Natural killer cell (primary cell): ENCODE data around the gene PRLH. TPM values are rescaled to one million over a fixed set of nuclear protein-coding genes. Genes with fewer than 3 reads are reported as not detected.
"Not testable (repeated sequence)": the region's sequence is repeated elsewhere in the genome, so short reads cannot be mapped to it uniquely, and the experiment has no call there.

Experiments
- ATAC-seq, 3 donors: fragments of 150-1000 bp in 2 of 3; fragments of 200-7000 bp in 1 of 3; cut with Tn5 transposase; 1 replicate in 1 of 3; 2 replicates in 2 of 3; pipeline ENCODE4 v1.10.0; 2021; ENCODE audit warnings: mild to moderate bottlenecking in 2 of 3, moderate library complexity in 2 of 3
- DNase-seq, 2 donors: peaks; one replicate each; pipeline versions ENCODE4 v3.0.0 to v3.0.0-alpha.2; 2013 to 2021; ENCODE audit warnings: mixed read lengths in 1 of 2
- H3K27ac ChIP-seq: one replicate; pipeline ENCODE4 v1.5.1; 2013; ENCODE audit warnings: mild to moderate bottlenecking, low read length
- H3K27me3 ChIP-seq: one replicate; pipeline ENCODE4 v1.6.1; 2013; ENCODE audit warnings: low read length; ENCODE audit not compliant: control insufficient read depth, insufficient read depth
- H3K36me3 ChIP-seq: one replicate; pipeline ENCODE4 v1.6.1; 2013; ENCODE audit warnings: low read length; ENCODE audit not compliant: control insufficient read depth, insufficient read depth
- H3K4me1 ChIP-seq: one replicate; pipeline ENCODE4 v1.6.1; 2013; ENCODE audit warnings: low read length; ENCODE audit not compliant: control insufficient read depth, insufficient read depth
- H3K4me3 ChIP-seq: one replicate; pipeline ENCODE4 v1.5.1; 2013; ENCODE audit warnings: low read length
- H3K9me3 ChIP-seq: one replicate; pipeline ENCODE4 v1.6.1; 2013; ENCODE audit warnings: low read length; ENCODE audit not compliant: control insufficient read depth, insufficient read depth
- H3K27ac Mint-ChIP-seq, 2 donors: one replicate each; pipeline ENCODE4 v1.8.0; 2022; ENCODE audit warnings: mild to moderate bottlenecking in 2 of 2, mixed read lengths in 2 of 2, moderate library complexity in 1 of 2
- H3K27me3 Mint-ChIP-seq, 2 donors: one replicate each; pipeline ENCODE4 v1.8.0; 2022; ENCODE audit warnings: low read depth in 2 of 2, mixed read lengths in 2 of 2
- H3K36me3 Mint-ChIP-seq: one replicate; pipeline ENCODE4 v1.8.0; 2022; ENCODE audit warnings: mixed read lengths
- H3K4me1 Mint-ChIP-seq, 2 donors: one replicate each; pipeline ENCODE4 v1.8.0; 2022; ENCODE audit warnings: mixed read lengths in 2 of 2
- H3K4me3 Mint-ChIP-seq: one replicate; pipeline ENCODE4 v1.8.0; 2022; ENCODE audit warnings: mild to moderate bottlenecking, moderate library complexity, mixed read lengths
- H3K9me3 Mint-ChIP-seq, 2 donors: one replicate each; pipeline ENCODE4 v1.8.0; 2022; ENCODE audit warnings: mixed read lengths in 2 of 2
- WGBS: methylation state at CpG from one replicate; pipeline ENCODE4 v1.1.7; 2013; ENCODE audit warnings: missing lambda C conversion rate; ENCODE audit not compliant: insufficient coverage; 5-methylcytosine and 5-hydroxymethylcytosine counted together
- intact Hi-C: fragments of 100-400 bp; cut with micrococcal nuclease; formaldehyde crosslinking; loops from one replicate; pipeline ENCODE4 v1.14.2; 2022
- total RNA-seq, 4 donors: library from RNA; stranded (reverse); fragments of 120-200 nt in 1 of 4; gene quantifications; one replicate each; pipeline versions ENCODE4 v1.2.3 to v1.2.4, GENCODE V29; 2013 to 2022
- TF ChIP-seq, protein P1 (sequence below): fragments of 200-600 bp; IDR thresholded peaks from one replicate; pipeline ENCODE4 v1.8.0; 2022; ENCODE audit warnings: antibody characterized with exemption

The PRLH gene
- total RNA-seq, 3 donors from 2014 or later (not counting 1 experiment from before 2014, with no cell fraction given), result not detected

DNA sequence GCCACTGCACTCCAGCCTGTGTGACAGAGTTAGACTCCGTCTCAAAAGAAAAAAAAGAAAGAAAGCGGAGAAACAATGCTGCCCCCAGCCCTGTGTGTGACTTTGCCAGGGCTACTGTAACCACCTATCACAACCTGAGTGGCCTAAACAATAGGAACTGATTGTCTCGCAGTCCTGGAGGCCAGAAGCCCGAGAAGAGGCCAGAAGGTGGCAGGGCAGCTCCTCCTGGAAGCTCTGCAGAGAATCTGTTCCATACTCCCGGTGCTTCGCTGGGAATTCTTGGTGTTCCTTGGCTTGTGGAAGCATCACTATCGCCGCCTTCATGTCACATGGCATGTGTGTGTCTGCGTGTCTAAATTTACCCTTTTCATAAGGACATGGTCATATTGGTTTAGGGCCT lies 38.6 kb downstream of the PRLH start:
- intact Hi-C loops, result no loop called here

DNA sequence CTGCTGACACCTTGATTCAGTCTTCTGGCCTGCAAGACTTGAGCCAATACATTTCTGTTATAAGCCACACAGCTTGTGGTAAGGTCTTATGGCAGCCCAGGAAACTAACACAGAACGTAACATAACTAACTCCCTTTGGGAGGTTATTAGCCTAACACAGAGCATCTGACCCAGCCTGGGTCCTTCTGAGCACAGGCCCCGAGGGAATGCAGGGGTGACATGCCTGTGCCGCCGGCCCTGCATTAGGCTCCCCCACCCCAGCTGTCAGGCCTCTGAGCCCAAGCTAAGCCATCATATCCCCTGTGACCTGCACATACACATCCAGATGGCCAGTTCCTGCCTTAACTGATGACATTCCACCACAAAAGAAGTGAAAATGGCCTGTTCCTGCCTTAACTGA lies 40.1 kb downstream of the PRLH start:
- H3K36me3 ChIP-seq, H3K27me3 ChIP-seq, H3K9me3 ChIP-seq, H3K27ac Mint-ChIP-seq, H3K36me3 Mint-ChIP-seq, H3K4me3 ChIP-seq, intact Hi-C loops, H3K9me3 Mint-ChIP-seq, DNase-seq, ATAC-seq, H3K27ac ChIP-seq, H3K27me3 Mint-ChIP-seq, H3K4me3 Mint-ChIP-seq: not testable (repeated sequence)
- peaks cover 18% of the 10 kb centered on the region for H3K4me1 ChIP-seq
- 82% methylated on average over 4 of the region's 4 CpGs for WGBS
- peaks cover 16 to 18% of the 10 kb centered on the region in 2 donors for H3K4me1 Mint-ChIP-seq

More for the DNA sequence above, 38.6 kb downstream of the PRLH start:
- peaks cover 18% of the 10 kb centered on the region for H3K4me1 ChIP-seq
- peak overlapping the region; percentile 53 to 85 for H3K27ac Mint-ChIP-seq
- H3K9me3 ChIP-seq, result no peaks in the 10 kb centered on the region
- no peak overlapping the region for H3K4me3 ChIP-seq
- no peak for DNase-seq
- ATAC-seq, result no peak
- H3K4me1 Mint-ChIP-seq, result peaks cover 16 to 18% of the 10 kb centered on the region in 2 donors
- peaks cover 0 to 4% of the 10 kb centered on the region in 2 donors for H3K27me3 Mint-ChIP-seq
- TF ChIP-seq, protein P1, sequence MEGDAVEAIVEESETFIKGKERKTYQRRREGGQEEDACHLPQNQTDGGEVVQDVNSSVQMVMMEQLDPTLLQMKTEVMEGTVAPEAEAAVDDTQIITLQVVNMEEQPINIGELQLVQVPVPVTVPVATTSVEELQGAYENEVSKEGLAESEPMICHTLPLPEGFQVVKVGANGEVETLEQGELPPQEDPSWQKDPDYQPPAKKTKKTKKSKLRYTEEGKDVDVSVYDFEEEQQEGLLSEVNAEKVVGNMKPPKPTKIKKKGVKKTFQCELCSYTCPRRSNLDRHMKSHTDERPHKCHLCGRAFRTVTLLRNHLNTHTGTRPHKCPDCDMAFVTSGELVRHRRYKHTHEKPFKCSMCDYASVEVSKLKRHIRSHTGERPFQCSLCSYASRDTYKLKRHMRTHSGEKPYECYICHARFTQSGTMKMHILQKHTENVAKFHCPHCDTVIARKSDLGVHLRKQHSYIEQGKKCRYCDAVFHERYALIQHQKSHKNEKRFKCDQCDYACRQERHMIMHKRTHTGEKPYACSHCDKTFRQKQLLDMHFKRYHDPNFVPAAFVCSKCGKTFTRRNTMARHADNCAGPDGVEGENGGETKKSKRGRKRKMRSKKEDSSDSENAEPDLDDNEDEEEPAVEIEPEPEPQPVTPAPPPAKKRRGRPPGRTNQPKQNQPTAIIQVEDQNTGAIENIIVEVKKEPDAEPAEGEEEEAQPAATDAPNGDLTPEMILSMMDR, result no peak
- H3K4me3 Mint-ChIP-seq, result no peak overlapping the region
- WGBS, result 86% methylated on average over 9 of the region's 9 CpGs
- no peaks in the 10 kb centered on the region for H3K9me3 Mint-ChIP-seq
- H3K36me3 ChIP-seq, result no peaks in the 10 kb centered on the region
- no peaks in the 10 kb centered on the region for H3K36me3 Mint-ChIP-seq
- H3K27me3 ChIP-seq, result no peaks in the 10 kb centered on the region
- no peak overlapping the region for H3K27ac ChIP-seq

DNA sequence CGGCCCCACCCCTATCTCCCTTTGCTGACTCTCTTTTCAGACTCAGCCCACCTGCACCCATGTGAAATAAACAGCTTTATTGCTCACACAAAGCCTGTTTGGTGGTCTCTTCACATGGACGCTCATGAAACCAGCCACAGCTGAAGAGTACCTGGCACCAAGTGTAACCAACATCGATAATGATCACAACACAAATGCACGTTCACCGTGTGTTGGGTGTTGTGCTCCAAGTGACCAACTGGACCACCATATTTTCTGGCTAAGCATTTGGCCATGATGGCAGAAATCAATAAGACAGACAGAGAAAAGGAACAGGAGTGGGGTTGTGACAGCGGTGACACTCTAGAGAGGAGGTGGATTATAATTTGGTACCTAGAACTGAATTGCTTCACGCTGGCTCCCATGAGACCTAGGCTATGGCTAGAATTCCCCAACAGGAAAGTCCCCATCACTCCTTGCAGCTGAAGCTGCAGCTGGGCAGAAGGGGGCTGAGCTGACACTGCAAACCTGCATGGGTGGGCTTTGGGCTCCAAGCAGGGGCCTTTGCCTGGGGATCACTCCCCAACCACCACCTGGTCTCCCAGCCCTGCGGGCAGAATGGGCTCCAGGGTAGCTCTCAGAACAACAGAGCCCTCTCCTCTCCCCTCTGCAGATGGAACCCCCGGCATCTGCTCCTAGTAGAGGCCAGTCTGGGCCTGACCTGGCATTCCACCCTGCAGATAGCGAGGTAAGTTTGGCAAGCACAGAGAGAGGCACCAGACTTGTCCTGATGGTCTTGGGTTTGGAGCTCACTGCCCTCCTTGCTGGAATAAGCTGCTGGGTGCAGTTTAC lies 46.4 kb downstream of the PRLH start:
- Histone ChIP-seq H3K27me3 (no peaks in the 10 kb centered on the region), H3K4me1 (peaks cover 6% of the 10 kb centered on the region), H3K27ac (no peak overlapping the region), H3K36me3 (no peaks in the 10 kb centered on the region), H3K9me3 (no peaks in the 10 kb centered on the region), H3K4me3 (no peak overlapping the region)
- DNase-seq (no peak), ATAC-seq (no peak)
- Mint-ChIP-seq H3K36me3 (no peaks in the 10 kb centered on the region), H3K4me3 (no peak overlapping the region), H3K9me3 (no peaks in the 10 kb centered on the region), H3K27me3 (peaks cover 0 to 2% of the 10 kb centered on the region in 2 donors), H3K27ac (no peak overlapping the region), H3K4me1 (peaks cover 11 to 12% of the 10 kb centered on the region in 2 donors)
- intact Hi-C loops, result no loop called here
- 90% methylated on average over 10 of the region's 10 CpGs for WGBS
- TF ChIP-seq, protein P1, result no peak

DNA sequence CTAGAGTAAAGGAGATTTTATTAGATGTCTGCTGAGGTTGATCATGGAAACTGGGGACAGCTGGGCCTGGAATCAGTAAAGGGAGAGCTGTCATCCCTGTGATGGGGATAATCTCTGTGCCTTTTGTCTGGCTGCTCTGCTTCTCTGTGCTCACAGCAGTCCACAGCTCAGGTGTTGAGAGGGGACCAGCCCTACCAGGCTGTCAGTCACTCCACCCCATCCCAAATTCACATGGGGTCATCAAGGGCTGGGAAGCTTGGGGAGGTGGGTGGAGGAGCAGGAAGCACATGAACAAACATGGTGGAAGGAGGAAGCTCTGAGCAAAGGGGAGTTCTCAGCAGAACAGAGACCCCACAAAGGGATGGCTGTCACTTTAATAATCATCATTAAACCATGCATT lies 47.3 kb downstream of the PRLH start:
- no peaks in the 10 kb centered on the region for H3K36me3 Mint-ChIP-seq
- DNase-seq (no peak), ATAC-seq (no peak)
- peaks cover 6% of the 10 kb centered on the region in 2 donors for H3K27me3 Mint-ChIP-seq
- no peaks in the 10 kb centered on the region for H3K9me3 Mint-ChIP-seq
- H3K4me1 Mint-ChIP-seq, result peaks cover 11 to 12% of the 10 kb centered on the region in 2 donors
- intact Hi-C loops, result no loop called here
- H3K9me3 ChIP-seq, result no peaks in the 10 kb centered on the region
- H3K4me3 ChIP-seq, result no peak overlapping the region
- TF ChIP-seq, protein P1, result no peak
- peaks cover 6% of the 10 kb centered on the region for H3K4me1 ChIP-seq
- no peak overlapping the region for H3K27ac ChIP-seq
- H3K36me3 ChIP-seq, result no peaks in the 10 kb centered on the region
- H3K4me3 Mint-ChIP-seq, result no peak overlapping the region
- H3K27me3 ChIP-seq, result no peaks in the 10 kb centered on the region
- no peak overlapping the region for H3K27ac Mint-ChIP-seq
